ENCODE results near the gene TPH1.

TPH1 gene

DNA sequence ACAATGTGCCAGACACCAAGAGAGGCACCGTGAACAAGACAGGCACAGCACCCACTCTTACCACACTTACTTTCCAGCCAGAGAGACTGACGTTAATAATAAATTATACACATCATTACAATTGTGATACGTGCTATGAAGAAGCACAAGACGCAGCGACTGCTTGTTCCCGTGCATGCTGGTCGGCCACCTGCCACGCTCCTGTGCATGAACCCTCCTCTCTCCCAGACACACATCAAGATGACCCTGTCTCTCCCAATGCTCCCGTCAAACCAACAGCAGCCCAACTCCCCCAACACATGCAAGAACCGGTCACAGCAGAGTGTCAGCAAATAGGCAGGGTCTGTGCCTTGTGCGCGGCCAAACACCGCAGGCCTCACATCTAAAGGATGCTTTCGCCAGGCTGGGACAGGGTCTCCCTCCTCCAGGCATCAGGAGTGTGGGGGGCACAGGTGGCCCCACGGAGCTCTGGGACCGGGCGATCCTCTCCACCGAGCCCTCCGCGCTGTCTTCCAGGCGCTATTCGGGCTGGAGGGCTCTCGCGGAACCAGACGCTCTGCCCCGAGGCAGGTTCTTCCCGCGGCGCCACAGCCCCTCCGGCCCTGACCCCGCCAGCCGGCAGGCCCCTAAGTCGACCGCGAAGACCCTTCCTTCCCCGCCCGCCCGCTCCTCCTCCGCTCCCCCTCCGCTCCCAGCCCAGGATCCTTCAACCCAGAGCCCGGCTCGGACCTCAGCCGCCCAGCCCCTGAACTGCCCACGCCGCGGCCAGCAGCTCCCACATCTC, 33.8 kb downstream of the TPH1 start:
- Histone ChIP-seq H3K4me1 (ENCODE audit: low read length) (peaks cover 13% of the 10 kb centered on the region), H3K4me2 (ENCODE audit: low read length) (peak overlapping the region; percentile 86), H3K36me3 (replicated peaks; ENCODE audit: low read depth, low read length) (no peaks in the 10 kb centered on the region), H3K4me3 (ENCODE audit: low read length) (peak overlapping the region; percentile 93), H4K20me1 (ENCODE audit: insufficient read depth, low read length) (no peaks in the 10 kb centered on the region), H3K79me2 (ENCODE audit: low read length) (peaks cover 12% of the 10 kb centered on the region; the same call in 1 of the 2 replicates), H2AFZ (ENCODE audit: low read depth, low read length) (peak overlapping the region; percentile 49), H3K9ac (ENCODE audit: low read length) (peak overlapping the region; percentile 65), H3K27me3 (ENCODE audit: low read depth, low read length) (no peaks in the 10 kb centered on the region), H3K27ac (ENCODE audit: low read length) (no peak overlapping the region), H3K9me3 (ENCODE audit: insufficient read depth, low read length) (no peaks in the 10 kb centered on the region)
- TF ChIP-seq, protein P1, sequence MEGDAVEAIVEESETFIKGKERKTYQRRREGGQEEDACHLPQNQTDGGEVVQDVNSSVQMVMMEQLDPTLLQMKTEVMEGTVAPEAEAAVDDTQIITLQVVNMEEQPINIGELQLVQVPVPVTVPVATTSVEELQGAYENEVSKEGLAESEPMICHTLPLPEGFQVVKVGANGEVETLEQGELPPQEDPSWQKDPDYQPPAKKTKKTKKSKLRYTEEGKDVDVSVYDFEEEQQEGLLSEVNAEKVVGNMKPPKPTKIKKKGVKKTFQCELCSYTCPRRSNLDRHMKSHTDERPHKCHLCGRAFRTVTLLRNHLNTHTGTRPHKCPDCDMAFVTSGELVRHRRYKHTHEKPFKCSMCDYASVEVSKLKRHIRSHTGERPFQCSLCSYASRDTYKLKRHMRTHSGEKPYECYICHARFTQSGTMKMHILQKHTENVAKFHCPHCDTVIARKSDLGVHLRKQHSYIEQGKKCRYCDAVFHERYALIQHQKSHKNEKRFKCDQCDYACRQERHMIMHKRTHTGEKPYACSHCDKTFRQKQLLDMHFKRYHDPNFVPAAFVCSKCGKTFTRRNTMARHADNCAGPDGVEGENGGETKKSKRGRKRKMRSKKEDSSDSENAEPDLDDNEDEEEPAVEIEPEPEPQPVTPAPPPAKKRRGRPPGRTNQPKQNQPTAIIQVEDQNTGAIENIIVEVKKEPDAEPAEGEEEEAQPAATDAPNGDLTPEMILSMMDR (IDR thresholded peaks at IDR 0.05; ENCODE audit: low read depth, low read length), result no peak
- no peak for TF ChIP-seq EZH2phosphoT487 (IDR thresholded peaks at IDR 0.05; ENCODE audit: low read depth)

DNA sequence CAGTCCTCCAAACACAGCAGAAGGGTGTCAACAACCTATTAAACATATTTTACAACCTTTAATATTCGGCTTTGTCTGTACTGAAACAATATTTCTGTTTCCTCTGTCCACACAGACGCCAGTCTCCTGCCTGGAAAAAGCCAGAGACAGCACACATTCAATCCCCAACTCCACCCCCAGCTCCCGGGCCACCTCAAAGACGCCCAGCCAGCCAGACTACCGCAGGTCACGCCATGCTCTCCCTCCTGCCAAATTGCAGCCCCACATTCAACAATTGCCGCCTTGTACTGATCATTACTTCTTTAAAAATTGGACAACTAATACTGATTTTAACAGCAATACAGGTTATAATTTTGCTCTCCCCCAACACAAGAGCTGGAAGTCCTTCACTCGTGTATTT, 34.4 kb downstream of the TPH1 start:
- Histone ChIP-seq H3K36me3 (replicated peaks; ENCODE audit: low read depth, low read length) (no peaks in the 10 kb centered on the region), H3K9me3 (ENCODE audit: insufficient read depth, low read length) (no peaks in the 10 kb centered on the region), H3K79me2 (ENCODE audit: low read length) (peaks cover 12% of the 10 kb centered on the region; the same call in 1 of the 2 replicates), H3K4me3 (ENCODE audit: low read length) (peak overlapping the region; percentile 93), H3K27me3 (ENCODE audit: low read depth, low read length) (no peaks in the 10 kb centered on the region), H3K27ac (ENCODE audit: low read length) (no peak overlapping the region), H3K4me1 (ENCODE audit: low read length) (peaks cover 13% of the 10 kb centered on the region), H4K20me1 (ENCODE audit: insufficient read depth, low read length) (no peaks in the 10 kb centered on the region), H3K9ac (ENCODE audit: low read length) (no peak overlapping the region), H2AFZ (ENCODE audit: low read depth, low read length) (no peak overlapping the region), H3K4me2 (ENCODE audit: low read length) (peak overlapping the region; percentile 86)
- no peak for TF ChIP-seq EZH2phosphoT487 (IDR thresholded peaks at IDR 0.05; ENCODE audit: low read depth)
- TF ChIP-seq, protein P1 (IDR thresholded peaks at IDR 0.05; ENCODE audit: low read depth, low read length), result no peak

DNA sequence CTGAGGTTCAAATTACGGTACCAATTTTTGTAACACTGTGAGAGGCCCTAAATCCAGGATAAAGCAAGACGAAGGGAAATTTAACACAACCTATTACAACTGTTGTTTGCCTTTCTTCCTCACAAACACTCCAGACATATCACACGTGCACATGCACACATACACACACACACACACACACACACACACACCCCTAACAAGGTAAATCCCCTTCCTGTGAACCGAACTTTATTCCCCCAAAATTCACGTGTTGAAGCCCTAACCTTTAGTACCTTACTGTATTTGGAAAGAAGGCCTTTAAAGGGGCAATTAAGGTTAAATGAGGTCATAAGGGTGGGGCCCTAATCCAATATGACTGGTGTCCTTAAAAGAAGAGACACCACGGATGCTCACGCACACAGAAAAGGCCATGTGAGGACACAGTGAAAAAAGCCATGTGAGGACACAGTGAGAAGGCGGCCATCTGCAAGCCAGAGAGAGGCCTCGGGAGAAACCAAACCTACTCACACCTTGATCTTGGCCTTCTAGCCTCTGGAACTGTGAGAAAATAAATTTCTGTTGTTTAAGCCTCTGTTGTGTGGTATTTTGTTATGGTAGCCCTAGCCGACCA, 35.0 kb downstream of the TPH1 start:
- no peaks in the 10 kb centered on the region for H4K20me1 ChIP-seq (ENCODE audit: insufficient read depth, low read length)
- no peak for TF ChIP-seq EZH2phosphoT487 (IDR thresholded peaks at IDR 0.05; ENCODE audit: low read depth)
- TF ChIP-seq, protein P1 (IDR thresholded peaks at IDR 0.05; ENCODE audit: low read depth, low read length), result no peak
- H2AFZ ChIP-seq (ENCODE audit: low read depth, low read length), result no peak overlapping the region
- peaks cover 13% of the 10 kb centered on the region for H3K4me1 ChIP-seq (ENCODE audit: low read length)
- H3K27ac ChIP-seq (ENCODE audit: low read length), result no peak overlapping the region
- H3K36me3 ChIP-seq (replicated peaks; ENCODE audit: low read depth, low read length), result no peaks in the 10 kb centered on the region
- H3K4me3 ChIP-seq (ENCODE audit: low read length), result no peak overlapping the region
- H3K9ac ChIP-seq (ENCODE audit: low read length), result no peak overlapping the region
- H3K9me3 ChIP-seq (ENCODE audit: insufficient read depth, low read length), result no peaks in the 10 kb centered on the region
- no peak overlapping the region for H3K4me2 ChIP-seq (ENCODE audit: low read length)
- peaks cover 12% of the 10 kb centered on the region; the same call in 1 of the 2 replicates for H3K79me2 ChIP-seq (ENCODE audit: low read length)
- no peaks in the 10 kb centered on the region for H3K27me3 ChIP-seq (ENCODE audit: low read depth, low read length)

DNA sequence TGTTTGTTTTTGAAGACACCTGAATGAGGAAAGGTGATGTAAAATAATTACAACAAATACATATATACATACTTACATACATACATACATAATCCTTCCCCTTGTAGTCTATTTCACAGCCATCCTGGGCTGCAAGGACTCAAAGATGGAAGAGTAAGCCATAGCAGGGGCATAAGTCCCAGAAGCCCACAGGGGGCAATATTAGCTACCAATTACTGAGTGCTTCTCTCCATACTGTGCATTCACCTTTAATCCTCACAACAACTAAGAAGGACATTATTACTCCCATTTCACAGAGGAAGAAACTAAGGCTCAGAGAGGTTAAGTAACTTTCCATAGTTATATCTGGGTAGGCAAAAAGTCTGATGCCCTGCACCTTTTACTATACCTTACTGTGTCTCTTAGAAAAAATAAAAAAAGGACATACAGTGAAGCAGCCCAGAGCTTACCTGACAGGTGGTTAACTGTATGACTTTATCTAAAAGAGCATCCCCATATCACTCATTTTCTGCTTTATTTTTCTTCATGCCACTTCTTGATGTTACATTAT, 35.9 kb downstream of the TPH1 start:
- Histone ChIP-seq H2AFZ (ENCODE audit: low read depth, low read length) (no peak overlapping the region), H3K4me2 (ENCODE audit: low read length) (no peak overlapping the region), H4K20me1 (ENCODE audit: insufficient read depth, low read length) (no peaks in the 10 kb centered on the region), H3K79me2 (ENCODE audit: low read length) (peaks cover 12% of the 10 kb centered on the region; the same call in 1 of the 2 replicates), H3K36me3 (replicated peaks; ENCODE audit: low read depth, low read length) (peaks cover 8% of the 10 kb centered on the region), H3K9me3 (ENCODE audit: insufficient read depth, low read length) (no peaks in the 10 kb centered on the region), H3K27me3 (ENCODE audit: low read depth, low read length) (no peaks in the 10 kb centered on the region), H3K4me3 (ENCODE audit: low read length) (no peak overlapping the region), H3K4me1 (ENCODE audit: low read length) (peaks cover 13% of the 10 kb centered on the region), H3K27ac (ENCODE audit: low read length) (no peak overlapping the region), H3K9ac (ENCODE audit: low read length) (no peak overlapping the region)
- no peak for TF ChIP-seq EZH2phosphoT487 (IDR thresholded peaks at IDR 0.05; ENCODE audit: low read depth)
- TF ChIP-seq, protein P1 (IDR thresholded peaks at IDR 0.05; ENCODE audit: low read depth, low read length), result no peak

All from OCI-LY3 (cell line).